GM12864 (cell line): Measurements from ENCODE around the gene TBK1.

ENCODE experiments used
- DNase-seq: peaks from one replicate; pipeline ENCODE4 v3.0.0-alpha.2; 2011; ENCODE audit warnings: low read depth
- H3K4me3 ChIP-seq: 2 replicates; pipeline ENCODE4 v1.5.1; 2011; ENCODE audit warnings: mild to moderate bottlenecking, low read depth, low read length, control low read depth
- TF ChIP-seq, protein P1 (sequence below): IDR thresholded peaks from 2 replicates; pipeline ENCODE4 v1.5.1; 2011; ENCODE audit warnings: low read depth, mild to moderate bottlenecking, moderate library complexity, low read length, control low read depth, inconsistent platforms; ENCODE audit errors: missing control alignments

TBK1 gene

GRCh38 chr12:64450711-64451486, 1.0 kb upstream of the TBK1 start:
- DNase-seq, result no peak
- peak overlapping the region; percentile 95 for H3K4me3 ChIP-seq
- TF ChIP-seq, protein P1, sequence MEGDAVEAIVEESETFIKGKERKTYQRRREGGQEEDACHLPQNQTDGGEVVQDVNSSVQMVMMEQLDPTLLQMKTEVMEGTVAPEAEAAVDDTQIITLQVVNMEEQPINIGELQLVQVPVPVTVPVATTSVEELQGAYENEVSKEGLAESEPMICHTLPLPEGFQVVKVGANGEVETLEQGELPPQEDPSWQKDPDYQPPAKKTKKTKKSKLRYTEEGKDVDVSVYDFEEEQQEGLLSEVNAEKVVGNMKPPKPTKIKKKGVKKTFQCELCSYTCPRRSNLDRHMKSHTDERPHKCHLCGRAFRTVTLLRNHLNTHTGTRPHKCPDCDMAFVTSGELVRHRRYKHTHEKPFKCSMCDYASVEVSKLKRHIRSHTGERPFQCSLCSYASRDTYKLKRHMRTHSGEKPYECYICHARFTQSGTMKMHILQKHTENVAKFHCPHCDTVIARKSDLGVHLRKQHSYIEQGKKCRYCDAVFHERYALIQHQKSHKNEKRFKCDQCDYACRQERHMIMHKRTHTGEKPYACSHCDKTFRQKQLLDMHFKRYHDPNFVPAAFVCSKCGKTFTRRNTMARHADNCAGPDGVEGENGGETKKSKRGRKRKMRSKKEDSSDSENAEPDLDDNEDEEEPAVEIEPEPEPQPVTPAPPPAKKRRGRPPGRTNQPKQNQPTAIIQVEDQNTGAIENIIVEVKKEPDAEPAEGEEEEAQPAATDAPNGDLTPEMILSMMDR, result no peak

GRCh38 chr12:64452559-64453329, 824 bp downstream of the TBK1 start:
- peak overlapping the region; percentile 95 for H3K4me3 ChIP-seq
- no peak for DNase-seq
- TF ChIP-seq, protein P1, result no peak

DNA sequence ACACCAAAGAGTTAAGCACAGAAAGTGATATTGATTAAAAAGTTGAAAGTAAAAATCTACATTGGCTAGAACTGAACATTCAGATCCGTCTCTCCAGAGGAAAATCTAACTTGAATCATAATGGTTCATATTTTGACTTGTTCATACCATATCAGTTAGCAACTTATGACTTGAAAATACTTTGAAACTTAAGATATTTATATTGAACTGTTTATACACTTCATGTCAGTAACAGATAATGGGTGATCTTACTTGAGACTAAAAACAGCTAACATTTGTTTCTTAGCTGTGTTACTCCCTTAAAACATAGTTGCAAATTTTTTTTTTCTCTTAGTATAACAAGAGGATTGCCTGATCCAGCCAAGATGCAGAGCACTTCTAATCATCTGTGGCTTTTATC, 3.6 kb downstream of the TBK1 start:
- no peak overlapping the region for H3K4me3 ChIP-seq
- TF ChIP-seq, protein P1, result no peak
- no peak for DNase-seq

- TF ChIP-seq, protein P1, result no peak
- DNase-seq, result no peak
- H3K4me3 ChIP-seq, result no peak overlapping the region
Observed at GRCh38 chr12:64456119-64456518, 4.2 kb downstream of the TBK1 start.

DNA sequence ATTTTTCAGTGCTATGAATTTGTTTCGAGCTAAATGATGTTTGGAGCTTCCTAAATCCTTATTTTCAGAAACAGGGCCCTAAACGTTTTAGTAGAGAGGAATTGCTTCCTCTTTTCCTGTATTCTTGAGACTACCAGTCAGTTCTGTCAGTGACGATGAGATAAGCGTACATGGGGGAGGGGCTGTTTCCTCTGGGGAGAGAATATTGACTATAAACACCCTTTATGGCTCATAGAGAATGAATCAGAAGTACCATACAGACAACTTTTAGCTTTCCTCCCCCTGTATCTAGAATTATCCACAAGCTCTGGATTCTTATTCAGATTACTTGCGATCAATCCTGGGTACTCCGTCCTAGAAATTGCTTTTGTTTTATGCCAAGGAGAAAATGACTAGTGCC, 5.1 kb downstream of the TBK1 start:
- no peak for DNase-seq
- TF ChIP-seq, protein P1, result no peak
- H3K4me3 ChIP-seq, result no peak overlapping the region

DNA sequence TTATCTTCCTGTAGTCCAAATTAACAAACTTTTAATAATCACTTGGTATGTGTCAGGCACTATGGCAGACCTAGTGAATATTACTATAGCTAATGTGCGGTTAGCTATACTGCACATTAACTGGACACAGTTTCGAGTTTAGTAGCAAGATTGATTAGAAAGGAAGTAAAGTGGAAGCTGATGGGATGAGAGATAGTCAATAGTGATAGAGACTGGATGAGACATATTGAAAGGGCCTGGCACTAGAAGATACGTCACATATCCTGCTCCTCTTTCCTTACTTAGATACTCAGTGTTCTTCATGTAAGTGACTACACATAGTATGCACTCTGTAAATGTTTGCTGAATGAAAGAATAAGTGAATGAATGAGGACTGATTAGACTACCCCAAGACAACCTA, 5.5 kb downstream of the TBK1 start:
- DNase-seq, result no peak
- no peak overlapping the region for H3K4me3 ChIP-seq
- TF ChIP-seq, protein P1, result no peak
